Measurements from ENCODE around the gene RRP9.

The RRP9 gene

GRCh38 chr3:51984269-51984647, 42.6 kb upstream of the RRP9 start:
- no peak for TF ChIP-seq CTCF (IDR thresholded peaks at IDR 0.05; ENCODE audit: insufficient read depth, low read depth, low read length, missing control alignments)
- H3K4me3 ChIP-seq (ENCODE audit: low read depth, low read length): no peak overlapping the region
- DNase-seq (ENCODE audit: low read depth): no peak

- DNase-seq (ENCODE audit: low read depth): no peak
- H3K4me3 ChIP-seq (ENCODE audit: low read depth, low read length): peak overlapping the region; percentile 98
- no peak for TF ChIP-seq CTCF (IDR thresholded peaks at IDR 0.05; ENCODE audit: insufficient read depth, low read depth, low read length, missing control alignments)
Observed at GRCh38 chr3:51983578-51984268, 42.0 kb upstream of the RRP9 start.

GRCh38 chr3:51982838-51983577, 41.3 kb upstream of the RRP9 start, which contains the start of gene ACY1:
TSS of gene ACY1 (plus strand) at chr3:51983535. CDS start at chr3:51984065, 530 bp downstream.
- peak within 1 kb of the TSS; percentile 98 for H3K4me3 ChIP-seq (ENCODE audit: low read depth, low read length)
- TF ChIP-seq CTCF (IDR thresholded peaks at IDR 0.05; ENCODE audit: insufficient read depth, low read depth, low read length, missing control alignments): no peak
- peak; percentile 89 for DNase-seq (ENCODE audit: low read depth)

- H3K4me3 ChIP-seq (ENCODE audit: low read depth, low read length): peak overlapping the region; percentile 98
- peak; percentile 80 for DNase-seq (ENCODE audit: low read depth)
- TF ChIP-seq CTCF (IDR thresholded peaks at IDR 0.05; ENCODE audit: insufficient read depth, low read depth, low read length, missing control alignments): peak; percentile 79
Observed at GRCh38 chr3:51982352-51982837, 40.7 kb upstream of the RRP9 start.

- DNase-seq (ENCODE audit: low read depth): no peak
- no peak overlapping the region for H3K4me3 ChIP-seq (ENCODE audit: low read depth, low read length)
- no peak for TF ChIP-seq CTCF (IDR thresholded peaks at IDR 0.05; ENCODE audit: insufficient read depth, low read depth, low read length, missing control alignments)
Observed at GRCh38 chr3:51980253-51980652, 38.5 kb upstream of the RRP9 start.

- H3K4me3 ChIP-seq (ENCODE audit: low read depth, low read length): no peak overlapping the region
- TF ChIP-seq CTCF (IDR thresholded peaks at IDR 0.05; ENCODE audit: insufficient read depth, low read depth, low read length, missing control alignments): no peak
- no peak for DNase-seq (ENCODE audit: low read depth)
Observed at GRCh38 chr3:51978143-51978502, 36.4 kb upstream of the RRP9 start.
